Panc1 (cell line): ENCODE data around the gene ZDHHC11.

Experiments
- CTCF ChIP-seq: fragments of 450-650 bp; IDR thresholded peaks from 2 replicates; pipeline ENCODE4 v1.5.1; 2017; ENCODE audit warnings: mild to moderate bottlenecking
- POLR2AphosphoS5 ChIP-seq: IDR thresholded peaks from 2 replicates; pipeline ENCODE4 v1.6.1; 2012; ENCODE audit warnings: mild to moderate bottlenecking, low read depth, low read length, moderate library complexity
- REST ChIP-seq, 2 experiments: IDR thresholded peaks; 2 replicates each; pipeline ENCODE4 v1.6.1; 2011 to 2012; ENCODE audit warnings: low read depth in 2 of 2, control low read depth in 1 of 2, low read length in 1 of 2, mild to moderate bottlenecking in 1 of 2, moderate library complexity in 1 of 2; ENCODE audit not compliant: insufficient read depth in 1 of 2
- SIN3A ChIP-seq: IDR thresholded peaks from 2 replicates; pipeline ENCODE4 v1.6.1; 2012; ENCODE audit warnings: low read depth, mild to moderate bottlenecking, low read length, moderate library complexity, borderline replicate concordance; ENCODE audit not compliant: insufficient read depth
- TCF7L2 ChIP-seq: IDR thresholded peaks from 2 replicates; pipeline ENCODE4 v1.6.1; 2011; ENCODE audit warnings: mild to moderate bottlenecking, low read depth, low read length, inconsistent platforms

- TF ChIP-seq CTCF (no peak), REST (IDR thresholded peaks at IDR 0.05; ENCODE audit: insufficient read depth in 1 of 2, low read depth in 2 of 2, low read length in 1 of 2) (no peak), POLR2AphosphoS5 (no peak), TCF7L2 (no peak), SIN3A (no peak)
Measured at GRCh38 chr5:881551-881935, 30.8 kb upstream of the ZDHHC11 start.
